ENCODE measurements around the gene CPED1.

CPED1 gene

DNA sequence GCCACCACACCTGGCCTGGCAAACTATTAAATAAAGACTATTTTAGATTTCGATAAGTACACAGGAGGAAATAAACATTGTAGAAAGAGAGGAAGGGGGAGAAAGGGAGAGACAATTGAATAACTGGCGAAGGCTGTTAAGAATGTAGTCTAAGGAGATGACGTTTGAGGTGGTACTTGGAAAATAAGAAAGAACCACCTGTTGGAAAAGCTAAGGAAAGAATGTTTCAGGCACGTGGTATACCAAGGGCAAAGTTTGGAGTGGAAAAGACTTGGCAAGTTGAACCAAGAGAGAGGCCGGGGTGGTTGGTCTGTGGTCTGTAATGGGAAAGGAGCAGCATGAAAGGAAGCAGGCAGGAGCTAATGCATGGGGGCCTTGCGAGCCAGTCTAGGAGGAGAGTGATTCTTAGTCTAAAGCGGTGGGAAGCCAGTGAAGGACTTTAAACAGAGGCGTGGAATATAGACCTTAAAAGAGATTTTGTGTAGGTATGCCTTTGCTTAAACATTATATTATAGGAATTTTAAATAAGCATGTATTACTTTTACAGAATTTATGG, 28.5 kb upstream of the CPED1 start:
- H3K27ac ChIP-seq: no peak overlapping the region
- TF ChIP-seq, protein P1, sequence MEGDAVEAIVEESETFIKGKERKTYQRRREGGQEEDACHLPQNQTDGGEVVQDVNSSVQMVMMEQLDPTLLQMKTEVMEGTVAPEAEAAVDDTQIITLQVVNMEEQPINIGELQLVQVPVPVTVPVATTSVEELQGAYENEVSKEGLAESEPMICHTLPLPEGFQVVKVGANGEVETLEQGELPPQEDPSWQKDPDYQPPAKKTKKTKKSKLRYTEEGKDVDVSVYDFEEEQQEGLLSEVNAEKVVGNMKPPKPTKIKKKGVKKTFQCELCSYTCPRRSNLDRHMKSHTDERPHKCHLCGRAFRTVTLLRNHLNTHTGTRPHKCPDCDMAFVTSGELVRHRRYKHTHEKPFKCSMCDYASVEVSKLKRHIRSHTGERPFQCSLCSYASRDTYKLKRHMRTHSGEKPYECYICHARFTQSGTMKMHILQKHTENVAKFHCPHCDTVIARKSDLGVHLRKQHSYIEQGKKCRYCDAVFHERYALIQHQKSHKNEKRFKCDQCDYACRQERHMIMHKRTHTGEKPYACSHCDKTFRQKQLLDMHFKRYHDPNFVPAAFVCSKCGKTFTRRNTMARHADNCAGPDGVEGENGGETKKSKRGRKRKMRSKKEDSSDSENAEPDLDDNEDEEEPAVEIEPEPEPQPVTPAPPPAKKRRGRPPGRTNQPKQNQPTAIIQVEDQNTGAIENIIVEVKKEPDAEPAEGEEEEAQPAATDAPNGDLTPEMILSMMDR (IDR thresholded peaks at IDR 0.05): no peak
- TF ChIP-seq ZFX (IDR thresholded peaks at IDR 0.05; ENCODE audit: borderline replicate concordance): no peak

DNA sequence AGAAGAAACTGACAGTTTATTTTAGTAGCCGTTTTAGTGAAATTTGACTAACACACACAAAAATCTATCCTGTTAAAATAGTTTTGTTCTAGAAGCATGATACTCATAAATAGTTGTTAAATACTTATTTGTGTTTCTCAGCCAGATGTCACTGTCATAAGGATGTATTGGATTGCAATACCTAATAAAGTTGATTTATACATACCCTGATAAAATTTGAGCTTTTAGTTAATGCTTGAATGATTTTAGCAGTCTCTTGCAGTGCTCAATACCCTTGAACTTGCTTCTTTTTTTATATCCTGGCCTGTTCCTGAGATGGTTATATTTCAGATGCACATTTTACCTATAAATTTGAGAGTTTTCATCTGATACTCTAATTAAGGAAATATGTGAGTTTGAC, 27.8 kb upstream of the CPED1 start:
- TF ChIP-seq ZFX (IDR thresholded peaks at IDR 0.05; ENCODE audit: borderline replicate concordance): no peak
- TF ChIP-seq, protein P1 (IDR thresholded peaks at IDR 0.05): no peak
- no peak overlapping the region for H3K27ac ChIP-seq

DNA sequence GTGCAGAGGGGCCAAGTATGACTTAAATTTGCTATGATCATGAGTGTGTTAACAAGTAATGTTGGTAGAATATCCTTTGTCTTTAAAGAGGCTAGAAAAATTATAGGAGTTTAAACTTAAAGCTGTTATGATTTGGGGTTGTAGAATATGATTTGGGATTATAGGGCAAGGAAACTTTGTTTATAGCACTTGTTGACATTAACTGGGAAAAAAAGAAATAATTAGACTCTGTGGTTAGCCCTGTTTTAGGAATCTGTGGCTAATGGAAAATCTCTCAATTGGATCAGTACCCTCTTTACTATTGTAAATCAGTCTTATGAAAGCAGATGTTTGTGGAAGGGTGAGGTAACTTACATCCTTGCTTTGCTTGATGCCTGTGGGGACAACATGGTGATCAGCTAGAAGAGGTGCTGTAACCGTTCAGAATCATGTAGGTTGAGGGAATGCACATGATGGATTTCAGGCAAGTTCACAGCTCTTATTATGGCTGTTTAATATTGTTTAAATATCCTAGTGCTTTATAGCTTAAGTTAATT, 26.8 kb upstream of the CPED1 start:
- TF ChIP-seq ZFX (IDR thresholded peaks at IDR 0.05; ENCODE audit: borderline replicate concordance): no peak
- TF ChIP-seq, protein P1 (IDR thresholded peaks at IDR 0.05): no peak
- H3K27ac ChIP-seq: no peak overlapping the region

DNA sequence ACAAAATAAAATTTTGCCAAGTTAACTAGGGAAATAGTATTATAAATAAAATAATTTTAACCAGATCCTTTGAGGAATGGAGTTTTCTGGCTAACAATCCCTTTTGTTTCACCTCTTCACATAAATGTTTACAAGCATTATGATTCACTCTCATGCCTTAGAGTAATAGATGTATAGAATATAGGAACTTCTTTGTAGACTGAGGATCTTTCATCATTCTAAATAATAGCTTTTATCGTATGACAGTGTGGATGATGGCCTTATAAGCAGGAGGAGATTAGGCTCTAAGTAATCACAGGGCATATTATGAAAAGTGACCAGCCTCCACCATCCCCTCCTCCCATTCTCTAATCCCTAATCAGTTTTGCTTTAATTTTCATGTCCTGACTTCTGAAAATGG, 24.4 kb upstream of the CPED1 start:
- TF ChIP-seq, protein P1 (IDR thresholded peaks at IDR 0.05): no peak
- no peak overlapping the region for H3K27ac ChIP-seq

DNA sequence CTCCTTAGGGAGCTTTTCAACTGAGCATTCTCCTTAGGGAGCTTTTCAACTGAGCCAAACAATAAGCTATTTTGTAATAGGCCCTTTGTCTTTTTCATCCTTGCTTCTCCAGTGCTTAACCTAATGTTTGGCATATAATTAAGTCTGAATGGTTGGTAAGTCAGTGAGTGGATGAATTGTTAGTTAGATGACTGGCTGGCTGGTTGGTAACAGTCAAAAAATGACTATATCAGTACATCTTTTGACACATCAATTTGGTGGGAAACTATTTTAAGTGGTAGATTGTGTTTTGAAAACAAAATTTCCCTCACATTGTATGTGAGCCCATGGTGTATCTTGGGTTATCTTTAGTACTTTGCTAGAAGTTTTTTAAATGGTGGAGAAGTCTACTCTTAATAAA, 21.6 kb upstream of the CPED1 start:
- TF ChIP-seq, protein P1 (IDR thresholded peaks at IDR 0.05): no peak
- no peak for TF ChIP-seq ZFX (IDR thresholded peaks at IDR 0.05; ENCODE audit: borderline replicate concordance)

DNA sequence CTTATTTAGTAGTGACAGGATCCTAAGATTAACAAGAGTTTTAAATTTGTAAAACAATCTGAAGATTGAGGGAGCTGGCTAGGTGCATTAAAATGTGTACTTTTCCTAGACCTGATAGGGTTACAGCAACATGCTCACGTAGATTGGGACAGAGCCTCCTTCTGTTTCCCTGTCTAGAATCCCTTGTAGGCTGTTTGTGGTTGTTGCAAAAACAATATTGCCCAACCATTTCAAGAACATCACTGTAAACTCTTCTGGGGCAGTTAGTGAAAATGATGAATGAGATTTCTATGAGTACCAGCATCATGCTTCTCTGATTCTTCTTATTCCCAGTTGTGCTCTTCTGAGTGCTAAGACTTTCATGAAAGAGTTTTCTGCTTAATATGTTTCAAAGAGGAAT, 14.7 kb upstream of the CPED1 start:
- no peak for TF ChIP-seq ZFX (IDR thresholded peaks at IDR 0.05; ENCODE audit: borderline replicate concordance)
- TF ChIP-seq, protein P1 (IDR thresholded peaks at IDR 0.05): no peak
- H3K27ac ChIP-seq: no peak overlapping the region

More for the DNA sequence above, 21.6 kb upstream of the CPED1 start:
- H3K27ac ChIP-seq: no peak overlapping the region

DNA sequence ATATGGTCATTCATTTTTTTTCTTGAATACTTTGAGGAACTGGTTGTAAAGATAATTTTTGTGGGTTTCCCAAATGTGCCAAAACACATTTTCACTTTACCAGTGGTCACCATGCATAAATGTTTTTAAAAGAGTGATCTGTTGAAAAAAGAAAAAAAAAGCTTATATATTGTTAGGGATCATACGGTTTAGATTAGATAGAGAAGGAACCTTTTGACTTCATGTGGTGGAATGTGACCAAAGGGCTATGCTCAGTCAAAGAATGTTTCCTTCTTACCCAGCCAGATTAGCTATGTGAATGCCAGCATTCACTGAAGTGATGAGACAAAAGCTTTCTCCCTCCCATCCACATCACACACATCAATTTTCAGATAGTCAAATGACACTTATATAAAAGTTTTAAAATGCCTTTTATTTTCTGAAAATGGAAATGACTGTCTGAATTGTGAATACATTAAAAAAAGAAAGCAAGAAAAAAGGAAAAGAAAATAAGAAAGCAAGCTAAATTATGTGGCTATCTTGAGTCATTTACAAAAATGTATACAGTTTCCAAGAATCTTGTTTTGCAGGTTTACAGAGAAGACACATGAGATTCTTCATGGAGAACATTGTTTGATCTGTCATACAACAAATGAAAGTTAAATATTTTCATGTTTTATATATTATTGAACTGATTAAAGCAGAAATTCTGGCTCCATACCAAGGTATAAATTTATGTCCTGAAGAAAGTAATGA, 8.6 kb upstream of the CPED1 start:
- no peak overlapping the region for H3K27ac ChIP-seq
- TF ChIP-seq, protein P1 (IDR thresholded peaks at IDR 0.05): no peak
- TF ChIP-seq ZFX (IDR thresholded peaks at IDR 0.05; ENCODE audit: borderline replicate concordance): no peak

All from 22Rv1 (cell line).